Prostate gland (tissue), 2 donors: ENCODE data around the gene RANGRF.

Source experiments
- CTCF ChIP-seq, 4 experiments: fragments of 200-600 bp in 2 of 4; fragments of 450-650 bp in 2 of 4; sonication (generic) in 2 of 4; IDR thresholded peaks; 1 replicate in 3 of 4; 2 replicates in 1 of 4; pipeline ENCODE4 v1.5.1; 2016 to 2019; ENCODE audit warnings: antibody characterized with exemption in 4 of 4, mild to moderate bottlenecking in 2 of 4, moderate library complexity in 2 of 4
- POLR2A ChIP-seq: fragments of 450-650 bp; IDR thresholded peaks from one replicate; pipeline ENCODE4 v1.6.1; 2016; ENCODE audit warnings: antibody characterized with exemption, mild to moderate bottlenecking
- POLR2AphosphoS5 ChIP-seq: sonication (generic); formaldehyde crosslinking; IDR thresholded peaks from one replicate; pipeline ENCODE4 v1.6.1; 2017; ENCODE audit warnings: antibody characterized with exemption

GRCh38 chr17:8284126-8284525 is 4.3 kb upstream of the RANGRF start:
- TF ChIP-seq CTCF (IDR thresholded peaks at IDR 0.05) (no peak), POLR2AphosphoS5 (no peak), POLR2A (no peak)
